OCI-LY3 (cell line): ENCODE data around the gene LRPAP1.
"Not testable (repeated sequence)": the region's sequence is repeated elsewhere in the genome, so short reads cannot be mapped to it uniquely, and the experiment has no call there.

Experiments used
- H2AFZ ChIP-seq: fragments of 200-600, 300-600 bp; shearing (Covaris generic); 2 replicates; pipeline ENCODE4 v1.6.0; 2014; ENCODE audit warnings: antibody characterized with exemption, low read depth, low read length
- H3K27ac ChIP-seq: fragments of 200-600, 300-600 bp; sonication (generic); 2 replicates; pipeline ENCODE4 v1.5.1; 2014; ENCODE audit warnings: mild to moderate bottlenecking, low read length, moderate library complexity, mixed read lengths
- H3K27me3 ChIP-seq: fragments of 200-600, 300-600 bp; sonication (generic); 2 replicates; pipeline ENCODE4 v1.6.1; 2014; ENCODE audit warnings: low read depth, low read length, mixed read lengths
- H3K36me3 ChIP-seq: fragments of 200-600, 300-600 bp; sonication (generic); replicated peaks from 2 replicates; pipeline ENCODE3; 2014; ENCODE audit warnings: low read depth, low read length, mixed read lengths
- H3K4me1 ChIP-seq: fragments of 300-600, 200-600 bp; sonication (generic); 2 replicates; pipeline ENCODE4 v1.6.1; 2014; ENCODE audit warnings: low read length, mixed read lengths
- H3K4me2 ChIP-seq: fragments of 200-600, 300-600 bp; sonication (generic); 2 replicates; pipeline ENCODE4 v1.6.1; 2014; ENCODE audit warnings: low read length, mixed read lengths
- H3K4me3 ChIP-seq: fragments of 300-600, 200-600 bp; sonication (generic); 2 replicates; pipeline ENCODE4 v1.5.1; 2014; ENCODE audit warnings: antibody characterized with exemption, mild to moderate bottlenecking, low read length, moderate library complexity
- H3K79me2 ChIP-seq: fragments of 300-600, 200-600 bp; shearing (Covaris generic); 2 replicates; pipeline ENCODE4 v1.6.1; 2014; ENCODE audit warnings: mild to moderate bottlenecking, low read length, mixed read lengths
- H3K9ac ChIP-seq: fragments of 300-600, 200-600 bp; shearing (Covaris generic); 2 replicates; pipeline ENCODE4 v1.6.0; 2014; ENCODE audit warnings: mild to moderate bottlenecking, low read length, moderate library complexity
- H3K9me3 ChIP-seq: fragments of 200-600, 300-600 bp; shearing (Covaris generic); 2 replicates; pipeline ENCODE4 v1.6.1; 2014; ENCODE audit warnings: low read length, mixed read lengths; ENCODE audit not compliant: insufficient read depth
- H4K20me1 ChIP-seq: fragments of 200-600, 300-600 bp; sonication (generic); 2 replicates; pipeline ENCODE4 v1.6.1; 2016; ENCODE audit warnings: low read length, mixed read lengths; ENCODE audit not compliant: insufficient read depth
- EZH2phosphoT487 ChIP-seq: fragments of 200-600 bp; shearing (Covaris generic); IDR thresholded peaks from 2 replicates; pipeline ENCODE4 v1.6.1; 2018; ENCODE audit warnings: antibody characterized with exemption, mixed run types, low read depth
- TF ChIP-seq, protein P1 (sequence below): fragments of 200-600, 300-600 bp; sonication (generic); IDR thresholded peaks from 2 replicates; pipeline ENCODE4 v1.5.1; 2014; ENCODE audit warnings: antibody characterized with exemption, low read length, low read depth

Gene LRPAP1

DNA sequence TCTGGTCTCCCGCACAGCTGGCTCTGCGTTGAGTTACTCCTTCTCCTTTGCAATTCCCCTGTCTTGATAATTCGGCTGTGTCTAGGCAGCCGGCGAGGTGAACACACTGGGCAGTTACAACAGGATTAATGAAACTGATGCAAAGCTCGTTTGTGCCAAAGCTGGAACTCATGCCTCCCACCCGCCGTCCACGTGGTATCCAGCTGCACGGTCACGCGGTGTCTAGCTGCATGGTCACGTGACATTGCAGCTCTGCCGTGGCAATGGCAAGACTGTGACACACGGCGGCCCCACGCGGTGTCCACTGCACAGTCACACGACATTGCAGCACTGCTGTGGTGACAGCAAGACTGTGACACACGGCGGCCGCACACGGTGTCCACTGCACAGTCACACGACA lies 31.2 kb upstream of the LRPAP1 start:
- Histone ChIP-seq H3K36me3 (no peaks in the 10 kb centered on the region), H3K4me2 (no peak overlapping the region), H3K27me3 (no peaks in the 10 kb centered on the region), H3K9ac (no peak overlapping the region), H3K79me2 (no peaks in the 10 kb centered on the region), H3K4me3 (no peak overlapping the region), H3K4me1 (no peaks in the 10 kb centered on the region), H4K20me1 (no peaks in the 10 kb centered on the region), H3K27ac (no peak overlapping the region), H3K9me3 (no peaks in the 10 kb centered on the region), H2AFZ (no peak overlapping the region)
- TF ChIP-seq EZH2phosphoT487: no peak
- TF ChIP-seq, protein P1, sequence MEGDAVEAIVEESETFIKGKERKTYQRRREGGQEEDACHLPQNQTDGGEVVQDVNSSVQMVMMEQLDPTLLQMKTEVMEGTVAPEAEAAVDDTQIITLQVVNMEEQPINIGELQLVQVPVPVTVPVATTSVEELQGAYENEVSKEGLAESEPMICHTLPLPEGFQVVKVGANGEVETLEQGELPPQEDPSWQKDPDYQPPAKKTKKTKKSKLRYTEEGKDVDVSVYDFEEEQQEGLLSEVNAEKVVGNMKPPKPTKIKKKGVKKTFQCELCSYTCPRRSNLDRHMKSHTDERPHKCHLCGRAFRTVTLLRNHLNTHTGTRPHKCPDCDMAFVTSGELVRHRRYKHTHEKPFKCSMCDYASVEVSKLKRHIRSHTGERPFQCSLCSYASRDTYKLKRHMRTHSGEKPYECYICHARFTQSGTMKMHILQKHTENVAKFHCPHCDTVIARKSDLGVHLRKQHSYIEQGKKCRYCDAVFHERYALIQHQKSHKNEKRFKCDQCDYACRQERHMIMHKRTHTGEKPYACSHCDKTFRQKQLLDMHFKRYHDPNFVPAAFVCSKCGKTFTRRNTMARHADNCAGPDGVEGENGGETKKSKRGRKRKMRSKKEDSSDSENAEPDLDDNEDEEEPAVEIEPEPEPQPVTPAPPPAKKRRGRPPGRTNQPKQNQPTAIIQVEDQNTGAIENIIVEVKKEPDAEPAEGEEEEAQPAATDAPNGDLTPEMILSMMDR: no peak

DNA sequence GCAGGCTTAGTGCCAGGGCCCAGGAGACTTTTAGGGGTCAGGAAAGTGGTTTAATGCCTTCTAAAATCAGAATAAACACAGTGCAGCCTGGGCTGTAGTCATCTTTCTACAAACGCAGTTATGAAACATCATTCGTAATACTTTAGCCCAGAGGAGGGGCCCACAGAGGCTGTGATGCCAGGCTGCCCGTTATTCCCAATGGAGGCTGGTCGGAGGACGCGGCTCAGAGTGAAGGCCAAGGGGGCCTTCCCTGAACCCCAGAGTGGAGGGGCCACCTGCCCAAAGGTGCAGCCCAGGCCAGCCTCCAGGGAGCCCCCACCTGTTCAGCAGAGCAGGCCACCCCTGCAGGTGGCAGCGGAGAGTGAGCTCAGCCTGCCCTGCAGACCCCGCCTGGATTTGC lies 29.9 kb upstream of the LRPAP1 start:
- not testable (repeated sequence) for H3K4me3 ChIP-seq, H3K4me1 ChIP-seq, H3K4me2 ChIP-seq, H3K9ac ChIP-seq, H3K9me3 ChIP-seq, H3K79me2 ChIP-seq, H2AFZ ChIP-seq, H4K20me1 ChIP-seq, H3K27me3 ChIP-seq, H3K27ac ChIP-seq, H3K36me3 ChIP-seq

DNA sequence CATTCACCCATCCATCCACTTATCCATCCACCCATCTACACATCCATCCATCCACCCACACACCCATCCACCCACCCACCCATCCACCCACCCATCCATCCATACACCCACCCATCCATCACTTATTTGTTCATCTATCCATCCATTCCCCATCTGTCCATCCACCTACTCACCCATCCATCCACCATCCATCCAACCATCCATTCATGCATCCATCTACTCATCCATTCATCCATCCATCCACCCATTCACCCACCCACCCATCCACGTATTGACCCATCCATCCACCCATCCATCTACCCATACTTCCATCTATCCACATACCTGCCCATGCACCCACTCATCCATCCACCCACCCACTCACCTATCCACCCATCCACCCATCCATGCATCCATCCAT lies 28.2 kb upstream of the LRPAP1 start:
- not testable (repeated sequence) for H3K36me3 ChIP-seq, H3K27ac ChIP-seq, H3K4me3 ChIP-seq, H3K4me2 ChIP-seq, H3K4me1 ChIP-seq, H3K27me3 ChIP-seq, H2AFZ ChIP-seq, H4K20me1 ChIP-seq, H3K9me3 ChIP-seq, H3K79me2 ChIP-seq, H3K9ac ChIP-seq

DNA sequence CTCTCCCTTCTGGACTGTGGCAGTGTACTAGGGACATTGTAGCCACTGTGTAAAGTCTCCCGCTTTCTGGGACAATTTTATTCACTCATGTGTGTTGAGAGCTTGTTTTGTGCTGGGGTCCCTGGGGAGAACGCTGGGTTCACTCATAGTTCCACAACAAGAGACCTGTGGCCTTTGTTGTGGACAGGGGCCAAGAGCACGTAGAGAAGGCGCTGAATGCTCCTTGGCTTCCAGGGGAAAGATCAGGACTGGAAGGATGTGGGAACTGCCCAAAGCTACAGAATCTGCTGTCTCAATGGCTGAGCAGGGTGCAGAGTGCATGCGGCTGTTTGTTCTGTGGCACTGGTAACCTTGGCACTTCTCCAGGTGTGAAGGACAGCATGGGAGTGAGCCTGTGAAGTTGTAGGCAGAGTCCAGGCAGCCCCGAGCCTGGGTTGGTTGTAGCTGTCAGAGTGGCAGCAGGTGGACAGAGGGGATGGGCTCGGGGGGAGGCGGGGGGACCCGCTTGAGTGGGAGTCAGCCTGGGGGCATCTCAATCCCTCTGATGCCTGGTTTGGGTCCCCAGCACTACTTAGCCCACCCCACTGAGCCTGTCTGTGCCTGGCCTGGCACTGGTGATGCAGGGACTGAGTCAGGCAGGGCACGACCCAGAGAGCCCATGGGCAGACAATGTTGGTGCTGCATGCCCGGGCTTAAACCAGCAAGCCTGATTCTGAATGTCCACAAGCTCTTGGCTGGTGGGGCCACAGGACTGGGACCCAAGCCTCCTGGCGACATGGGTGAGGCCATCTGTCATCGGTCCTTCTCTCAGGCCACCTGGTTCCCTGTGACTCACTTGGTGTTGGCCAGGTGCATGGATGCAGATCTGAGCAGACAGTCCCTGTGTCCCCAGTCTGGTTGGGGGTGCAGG lies 27.4 kb upstream of the LRPAP1 start:
- not testable (repeated sequence) for H4K20me1 ChIP-seq, H3K27me3 ChIP-seq, H3K4me3 ChIP-seq, H3K9me3 ChIP-seq, H3K36me3 ChIP-seq, H3K4me1 ChIP-seq, H2AFZ ChIP-seq, H3K4me2 ChIP-seq, H3K79me2 ChIP-seq, H3K9ac ChIP-seq, H3K27ac ChIP-seq

DNA sequence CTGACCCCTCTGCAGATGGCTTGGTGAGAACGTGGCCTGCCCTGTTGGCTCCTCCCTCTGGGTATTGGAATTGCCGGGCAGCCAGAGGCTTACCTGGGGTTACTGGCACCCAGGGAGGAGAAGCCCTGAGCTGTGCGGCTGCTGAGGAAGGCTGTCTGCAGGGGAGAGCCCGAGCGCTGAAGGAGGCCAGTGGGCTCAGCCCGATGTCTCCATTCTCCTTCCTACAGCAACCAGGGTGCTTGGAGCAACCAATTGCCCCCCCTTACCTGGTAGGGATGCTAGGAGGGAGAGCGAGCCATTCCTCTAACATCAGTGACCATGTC lies 26.3 kb upstream of the LRPAP1 start:
- H3K4me3 ChIP-seq, H3K27me3 ChIP-seq, H3K4me2 ChIP-seq, H4K20me1 ChIP-seq, H2AFZ ChIP-seq, H3K4me1 ChIP-seq, H3K36me3 ChIP-seq, H3K79me2 ChIP-seq, H3K9ac ChIP-seq, H3K9me3 ChIP-seq, H3K27ac ChIP-seq: not testable (repeated sequence)

DNA sequence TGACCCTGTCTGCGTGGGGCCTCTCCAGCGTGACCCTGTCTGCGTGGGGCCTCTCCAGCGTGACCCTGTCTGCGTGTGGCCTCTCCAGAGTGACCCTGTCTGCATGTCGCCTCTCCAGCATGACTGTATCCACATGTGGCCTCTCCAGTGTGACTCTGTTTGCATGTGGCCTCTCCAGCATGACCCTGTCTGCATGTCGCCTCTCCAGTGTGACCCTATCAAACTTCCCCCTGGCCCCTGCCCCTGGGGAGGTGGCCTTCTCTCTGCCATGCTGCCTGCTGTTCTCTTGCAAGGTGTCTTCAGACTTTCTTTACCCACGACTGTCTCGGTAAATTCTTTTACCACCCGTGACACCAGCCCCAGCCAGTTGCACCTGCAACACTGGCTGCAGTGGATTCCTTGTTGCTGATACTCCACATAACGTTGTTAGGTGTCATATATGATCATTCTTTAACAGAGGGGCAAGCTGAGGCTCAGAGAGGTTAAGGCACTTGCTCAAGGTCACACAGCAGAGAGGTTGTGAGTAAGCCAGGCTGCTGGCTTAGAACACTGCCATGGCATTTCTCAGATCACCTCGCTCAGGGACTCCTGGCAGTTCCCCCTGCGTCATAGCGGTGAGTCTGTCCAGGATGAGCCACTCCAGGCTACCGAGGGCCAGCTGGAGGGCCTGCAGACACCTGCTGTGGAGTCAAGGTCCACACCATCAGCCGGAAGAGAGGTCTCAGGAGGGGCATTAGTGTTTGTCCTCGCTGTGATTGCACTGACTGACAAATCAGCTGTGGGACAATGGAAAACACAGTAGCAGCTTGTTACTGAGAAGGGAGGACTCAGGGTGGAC lies 25.7 kb upstream of the LRPAP1 start:
- not testable (repeated sequence) for H2AFZ ChIP-seq, H3K9me3 ChIP-seq, H3K27me3 ChIP-seq, H3K4me2 ChIP-seq, H3K27ac ChIP-seq, H3K79me2 ChIP-seq, H3K36me3 ChIP-seq, H4K20me1 ChIP-seq, H3K9ac ChIP-seq, H3K4me3 ChIP-seq, H3K4me1 ChIP-seq

DNA sequence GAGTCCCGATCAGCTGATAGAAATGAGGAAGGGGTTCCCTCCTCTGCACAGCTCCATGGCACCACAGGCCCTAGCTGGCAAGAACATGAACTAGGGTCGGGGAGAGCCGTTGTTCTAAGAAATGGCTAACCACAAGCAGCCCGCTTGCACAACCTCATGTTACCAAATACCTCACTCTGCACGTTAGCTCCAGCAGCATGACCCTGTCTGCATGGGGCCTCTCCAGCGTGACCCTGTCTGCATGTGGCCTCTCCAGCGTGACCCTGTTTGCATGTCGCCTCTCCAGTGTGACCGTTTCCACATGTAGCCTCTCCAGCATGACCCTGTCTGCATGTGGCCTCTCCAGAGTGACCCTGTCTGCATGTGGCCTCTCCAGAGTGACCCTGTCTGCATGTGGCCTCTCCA lies 24.9 kb upstream of the LRPAP1 start:
- not testable (repeated sequence) for H3K4me3 ChIP-seq, H3K27me3 ChIP-seq, H4K20me1 ChIP-seq

DNA sequence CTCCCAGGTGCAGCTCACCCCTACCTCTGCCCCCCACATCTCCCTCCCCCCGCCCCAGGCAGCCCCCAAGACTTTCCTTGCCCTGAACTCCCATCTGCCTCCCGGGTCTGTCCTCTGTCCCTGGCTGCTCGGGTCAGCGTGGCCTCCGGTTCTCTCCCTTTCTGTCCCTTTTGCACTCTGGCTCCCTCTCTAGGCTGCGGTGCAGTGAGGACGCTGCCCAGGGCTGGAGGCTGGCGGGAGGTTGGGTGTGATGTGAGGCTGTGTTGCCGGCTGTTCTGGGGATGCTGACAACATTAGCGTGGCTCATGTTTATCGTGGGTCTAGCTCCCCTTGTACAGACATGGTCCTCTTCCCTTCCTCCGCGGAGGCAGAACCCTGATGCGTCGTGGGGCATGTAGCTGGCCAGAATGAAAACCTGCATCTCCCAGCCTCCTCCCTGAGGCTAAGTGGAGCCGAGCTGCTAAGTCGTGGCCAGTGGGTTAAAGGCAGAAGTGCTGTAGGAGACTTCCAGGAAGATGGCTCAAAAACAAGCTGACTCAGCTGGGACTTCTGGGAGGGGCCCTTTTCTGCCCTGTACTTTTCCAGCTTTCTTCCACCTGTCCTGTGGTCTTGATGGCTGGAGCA lies 24.1 kb upstream of the LRPAP1 start:
- not testable (repeated sequence) for H3K9ac ChIP-seq, H3K9me3 ChIP-seq, H3K4me3 ChIP-seq, H3K4me2 ChIP-seq, H3K79me2 ChIP-seq, H3K4me1 ChIP-seq, H4K20me1 ChIP-seq, H3K27me3 ChIP-seq, H2AFZ ChIP-seq, H3K27ac ChIP-seq, H3K36me3 ChIP-seq

More for the DNA sequence above, 24.9 kb upstream of the LRPAP1 start:
- not testable (repeated sequence) for H3K9me3 ChIP-seq, H3K9ac ChIP-seq, H3K36me3 ChIP-seq, H2AFZ ChIP-seq, H3K4me2 ChIP-seq, H3K4me1 ChIP-seq, H3K79me2 ChIP-seq, H3K27ac ChIP-seq
